ENCODE data around the gene PTPRF. TPM values are rescaled to one million over a fixed set of nuclear protein-coding genes. Genes with fewer than 3 reads are reported as not detected.
"Not testable (repeated sequence)": the region's sequence is repeated elsewhere in the genome, so short reads cannot be mapped to it uniquely, and the experiment has no call there.

Gene PTPRF
- total RNA-seq, 2 donors from 2014 or later, result 182 to 292 TPM

- no peak overlapping the region for H3K4me3 ChIP-seq
- H3K36me3 ChIP-seq, result no peaks in the 10 kb centered on the region
- no peak overlapping the region for H3K27ac ChIP-seq
- H3K4me1 ChIP-seq (replicated peaks), result no peaks in the 10 kb centered on the region
- no peak for TF ChIP-seq POLR2AphosphoS5 (IDR thresholded peaks at IDR 0.05)
- TF ChIP-seq, protein P1, sequence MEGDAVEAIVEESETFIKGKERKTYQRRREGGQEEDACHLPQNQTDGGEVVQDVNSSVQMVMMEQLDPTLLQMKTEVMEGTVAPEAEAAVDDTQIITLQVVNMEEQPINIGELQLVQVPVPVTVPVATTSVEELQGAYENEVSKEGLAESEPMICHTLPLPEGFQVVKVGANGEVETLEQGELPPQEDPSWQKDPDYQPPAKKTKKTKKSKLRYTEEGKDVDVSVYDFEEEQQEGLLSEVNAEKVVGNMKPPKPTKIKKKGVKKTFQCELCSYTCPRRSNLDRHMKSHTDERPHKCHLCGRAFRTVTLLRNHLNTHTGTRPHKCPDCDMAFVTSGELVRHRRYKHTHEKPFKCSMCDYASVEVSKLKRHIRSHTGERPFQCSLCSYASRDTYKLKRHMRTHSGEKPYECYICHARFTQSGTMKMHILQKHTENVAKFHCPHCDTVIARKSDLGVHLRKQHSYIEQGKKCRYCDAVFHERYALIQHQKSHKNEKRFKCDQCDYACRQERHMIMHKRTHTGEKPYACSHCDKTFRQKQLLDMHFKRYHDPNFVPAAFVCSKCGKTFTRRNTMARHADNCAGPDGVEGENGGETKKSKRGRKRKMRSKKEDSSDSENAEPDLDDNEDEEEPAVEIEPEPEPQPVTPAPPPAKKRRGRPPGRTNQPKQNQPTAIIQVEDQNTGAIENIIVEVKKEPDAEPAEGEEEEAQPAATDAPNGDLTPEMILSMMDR (IDR thresholded peaks at IDR 0.05), result no peak
- no peak for DNase-seq (ENCODE audit: low spot score)
- H3K27me3 ChIP-seq (replicated peaks; ENCODE audit: insufficient read depth), result no peaks in the 10 kb centered on the region
- H3K9me3 ChIP-seq, result no peaks in the 10 kb centered on the region
- 62% methylated on average over 5 of the region's 5 CpGs for whole genome bisulfite sequencing
- intact Hi-C loops (cut with DNase I), result no loop called here
These were observed 105.4 kb downstream of the PTPRF start for GRCh38 chr1:43636006-43636641.

- Histone ChIP-seq H3K27me3 (replicated peaks; ENCODE audit: insufficient read depth) (no peaks in the 10 kb centered on the region), H3K36me3 (no peaks in the 10 kb centered on the region), H3K4me1 (replicated peaks) (no peaks in the 10 kb centered on the region), H3K9me3 (no peaks in the 10 kb centered on the region), H3K27ac (no peak overlapping the region), H3K4me3 (no peak overlapping the region)
- TF ChIP-seq, protein P1 (IDR thresholded peaks at IDR 0.05), result no peak
- no peak for TF ChIP-seq POLR2AphosphoS5 (IDR thresholded peaks at IDR 0.05)
- no peak for DNase-seq (ENCODE audit: low spot score)
- intact Hi-C loops (cut with DNase I), result no loop called here
- WGBS, result 94% methylated on average over 7 of the region's 7 CpGs
These were observed 106.6 kb downstream of the PTPRF start for GRCh38 chr1:43637267-43637666.

GRCh38 chr1:43638381-43638780 lies 107.7 kb downstream of the PTPRF start:
- H3K27me3 ChIP-seq (replicated peaks; ENCODE audit: insufficient read depth); H3K4me3 ChIP-seq; H3K9me3 ChIP-seq; H3K4me1 ChIP-seq (replicated peaks); intact Hi-C loops (cut with DNase I); DNase-seq (ENCODE audit: low spot score); H3K27ac ChIP-seq; H3K36me3 ChIP-seq: not testable (repeated sequence)
- 75% methylated on average over 2 of the region's 4 CpGs for WGBS

GRCh38 chr1:43639976-43640794 lies 109.5 kb downstream of the PTPRF start:
- no peaks in the 10 kb centered on the region for H3K9me3 ChIP-seq
- H3K4me1 ChIP-seq (replicated peaks), result no peaks in the 10 kb centered on the region
- H3K27ac ChIP-seq, result no peak overlapping the region
- no peak for DNase-seq (ENCODE audit: low spot score)
- no peaks in the 10 kb centered on the region for H3K36me3 ChIP-seq
- TF ChIP-seq POLR2AphosphoS5 (IDR thresholded peaks at IDR 0.05), result no peak
- no peak for TF ChIP-seq POLR2A (IDR thresholded peaks at IDR 0.05)
- TF ChIP-seq, protein P1 (IDR thresholded peaks at IDR 0.05), result no peak
- intact Hi-C loops (cut with DNase I), result no loop called here
- WGBS, result 69% methylated on average over 5 of the region's 5 CpGs
- no peak overlapping the region for H3K4me3 ChIP-seq
- no peaks in the 10 kb centered on the region for H3K27me3 ChIP-seq (replicated peaks; ENCODE audit: insufficient read depth)

GRCh38 chr1:43644558-43644957 lies 113.9 kb downstream of the PTPRF start:
- Histone ChIP-seq H3K36me3 (no peaks in the 10 kb centered on the region), H3K27me3 (replicated peaks; ENCODE audit: insufficient read depth) (no peaks in the 10 kb centered on the region), H3K27ac (no peak overlapping the region), H3K4me1 (replicated peaks) (no peaks in the 10 kb centered on the region), H3K4me3 (no peak overlapping the region), H3K9me3 (no peaks in the 10 kb centered on the region)
- TF ChIP-seq, protein P1 (IDR thresholded peaks at IDR 0.05), result no peak
- TF ChIP-seq POLR2A (IDR thresholded peaks at IDR 0.05), result no peak
- no peak for TF ChIP-seq POLR2AphosphoS5 (IDR thresholded peaks at IDR 0.05)
- WGBS, result 5% methylated on average over 1 of the region's 1 CpG
- DNase-seq (ENCODE audit: low spot score), result no peak
- intact Hi-C loops (cut with DNase I), result no loop called here
